Measurements from ENCODE around the gene RPL37.

GRCh38 chr5:40823459-40823858 is 11.6 kb downstream of the RPL37 start:
- TF ChIP-seq CTCF (IDR thresholded peaks at IDR 0.05): no peak
- no peak for TF ChIP-seq POLR2A (IDR thresholded peaks at IDR 0.05)

All from sigmoid colon (tissue), 3 donors.